Testis (tissue), 2 donors: ENCODE results near the gene SFTPB.

ENCODE experiments used
- CTCF ChIP-seq, 3 experiments: fragments of 450-650 bp in 2 of 3; fragments of 200-600 bp in 1 of 3; sonication (generic) in 1 of 3; IDR thresholded peaks; one replicate each; pipeline ENCODE4 v1.5.1; 2016 to 2019; ENCODE audit warnings: antibody characterized with exemption in 3 of 3, mild to moderate bottlenecking in 2 of 3, moderate library complexity in 1 of 3
- POLR2A ChIP-seq: fragments of 450-650 bp; IDR thresholded peaks from one replicate; pipeline ENCODE4 v1.6.1; 2017; ENCODE audit warnings: antibody characterized with exemption, mild to moderate bottlenecking, moderate library complexity

- TF ChIP-seq POLR2A (no peak), CTCF (IDR thresholded peaks at IDR 0.05) (no peak)
Measured at GRCh38 chr2:85717308-85718008, 49.5 kb upstream of the SFTPB start.
